ENCODE data around the gene PTPRD.

DNA sequence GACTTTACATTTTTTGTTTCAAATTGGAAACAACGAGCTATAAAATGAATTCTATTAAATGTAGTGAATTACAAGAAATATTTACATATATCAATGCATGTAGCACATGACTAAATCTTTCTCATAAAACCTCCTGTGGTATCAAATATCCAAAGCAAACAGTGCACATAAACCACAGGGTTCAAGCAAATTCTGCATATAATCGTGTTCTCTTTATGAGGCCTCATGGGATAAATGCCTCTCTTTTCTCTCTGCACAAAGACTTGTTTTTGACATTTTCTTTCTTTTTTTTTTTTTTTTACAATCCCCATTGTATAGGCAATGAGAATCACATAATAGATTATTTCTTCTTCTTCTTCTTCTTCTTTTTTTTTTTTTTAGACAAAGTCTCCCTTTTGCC is 1696.0 kb downstream of the PTPRD start:
- TF ChIP-seq, protein P1, sequence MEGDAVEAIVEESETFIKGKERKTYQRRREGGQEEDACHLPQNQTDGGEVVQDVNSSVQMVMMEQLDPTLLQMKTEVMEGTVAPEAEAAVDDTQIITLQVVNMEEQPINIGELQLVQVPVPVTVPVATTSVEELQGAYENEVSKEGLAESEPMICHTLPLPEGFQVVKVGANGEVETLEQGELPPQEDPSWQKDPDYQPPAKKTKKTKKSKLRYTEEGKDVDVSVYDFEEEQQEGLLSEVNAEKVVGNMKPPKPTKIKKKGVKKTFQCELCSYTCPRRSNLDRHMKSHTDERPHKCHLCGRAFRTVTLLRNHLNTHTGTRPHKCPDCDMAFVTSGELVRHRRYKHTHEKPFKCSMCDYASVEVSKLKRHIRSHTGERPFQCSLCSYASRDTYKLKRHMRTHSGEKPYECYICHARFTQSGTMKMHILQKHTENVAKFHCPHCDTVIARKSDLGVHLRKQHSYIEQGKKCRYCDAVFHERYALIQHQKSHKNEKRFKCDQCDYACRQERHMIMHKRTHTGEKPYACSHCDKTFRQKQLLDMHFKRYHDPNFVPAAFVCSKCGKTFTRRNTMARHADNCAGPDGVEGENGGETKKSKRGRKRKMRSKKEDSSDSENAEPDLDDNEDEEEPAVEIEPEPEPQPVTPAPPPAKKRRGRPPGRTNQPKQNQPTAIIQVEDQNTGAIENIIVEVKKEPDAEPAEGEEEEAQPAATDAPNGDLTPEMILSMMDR (IDR thresholded peaks at IDR 0.05; ENCODE audit: insufficient read depth, low read length, poor library complexity, severe bottlenecking) = no peak
- TF ChIP-seq EZH2phosphoT487 (conservative IDR thresholded peaks at IDR 0.05; ENCODE audit: low read length) = no peak
